T-helper 2 cell (primary cell): Measurements from ENCODE around the gene TMEM214.

Experiments
- DNase-seq, 5 experiments: peaks; one replicate each; pipeline versions ENCODE4 v3.0.0 to v3.0.0-alpha.2; 2012 to 2022

Gene TMEM214

DNA sequence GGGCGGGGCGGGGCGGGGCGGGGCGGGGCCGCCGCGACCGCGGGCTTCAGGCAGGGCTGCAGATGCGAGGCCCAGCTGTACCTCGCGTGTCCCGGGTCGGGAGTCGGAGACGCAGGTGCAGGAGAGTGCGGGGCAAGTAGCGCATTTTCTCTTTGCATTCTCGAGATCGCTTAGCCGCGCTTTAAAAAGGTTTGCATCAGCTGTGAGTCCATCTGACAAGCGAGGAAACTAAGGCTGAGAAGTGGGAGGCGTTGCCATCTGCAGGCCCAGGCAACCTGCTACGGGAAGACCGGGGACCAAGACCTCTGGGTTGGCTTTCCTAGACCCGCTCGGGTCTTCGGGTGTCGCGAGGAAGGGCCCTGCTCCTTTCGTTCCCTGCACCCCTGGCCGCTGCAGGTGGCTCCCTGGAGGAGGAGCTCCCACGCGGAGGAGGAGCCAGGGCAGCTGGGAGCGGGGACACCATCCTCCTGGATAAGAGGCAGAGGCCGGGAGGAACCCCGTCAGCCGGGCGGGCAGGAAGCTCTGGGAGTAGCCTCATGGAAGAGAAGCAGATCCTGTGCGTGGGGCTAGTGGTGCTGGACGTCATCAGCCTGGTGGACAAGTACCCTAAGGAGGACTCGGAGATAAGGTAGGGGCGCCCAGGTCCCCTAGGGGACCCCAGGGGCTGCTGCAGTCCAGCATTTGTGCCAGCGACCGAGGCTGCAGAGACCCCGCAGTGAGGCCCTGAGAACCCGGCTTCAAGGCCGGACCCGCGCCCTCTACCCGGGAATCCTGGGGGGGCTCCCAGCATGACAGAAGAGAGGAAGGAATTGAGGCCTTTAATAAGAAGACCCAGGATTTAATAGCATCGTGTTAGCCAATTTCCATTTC is 54.2 kb downstream of the TMEM214 start, which contains the start of gene KHK:
Gene KHK, plus strand, starts transcription at position 49 of the 870 bp plus-strand sequence. Its CDS starts 488 bp downstream, at position 537.
- no peak for DNase-seq

DNA sequence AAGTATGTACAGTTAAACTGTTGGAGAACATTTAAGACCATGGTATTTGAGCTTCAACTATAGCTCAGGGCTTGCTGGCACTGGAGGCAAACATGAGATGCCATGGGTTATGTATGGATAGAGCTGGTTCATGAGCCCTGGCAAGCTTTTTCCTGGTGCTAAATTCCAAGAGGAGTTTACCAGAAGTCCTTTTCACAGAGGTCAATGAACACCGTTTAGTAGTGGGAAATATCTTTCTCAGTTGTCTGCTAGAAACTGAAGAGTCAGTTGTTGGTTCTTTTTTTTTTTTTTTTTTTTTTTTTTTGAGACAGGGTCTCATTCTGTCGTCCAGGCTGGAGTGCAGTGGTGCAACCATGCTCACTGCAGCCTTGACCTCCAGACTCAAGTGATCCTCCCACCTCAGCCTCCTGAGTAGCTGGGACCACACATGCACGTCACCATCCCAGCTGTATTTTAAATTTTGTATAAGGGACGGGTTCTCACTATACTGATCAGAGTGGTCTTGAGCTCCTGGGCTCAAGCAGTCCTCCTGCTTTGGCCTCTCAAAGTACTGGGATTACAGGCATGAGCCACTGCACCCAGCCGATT is 55.2 kb downstream of the TMEM214 start:
- DNase-seq = no peak

DNA sequence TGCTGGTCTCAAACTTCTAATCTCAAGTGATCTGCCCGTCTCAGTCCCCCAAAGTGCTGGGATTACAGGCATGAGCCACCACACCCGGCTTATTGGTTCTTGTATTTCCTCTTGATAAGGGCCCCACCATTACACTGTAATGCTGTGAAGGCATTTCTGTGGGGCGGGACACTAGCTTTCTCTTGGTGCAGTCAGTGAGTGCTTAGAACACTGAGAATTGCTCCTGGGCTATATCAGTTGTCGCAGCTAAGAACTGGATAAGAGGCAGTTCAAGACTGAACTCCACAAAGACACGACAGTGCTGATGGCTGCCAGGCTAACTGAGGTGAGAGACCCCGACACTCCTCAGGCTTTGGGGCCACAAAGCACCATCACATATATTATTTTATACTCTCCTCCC is 55.9 kb downstream of the TMEM214 start:
- DNase-seq = no peak

DNA sequence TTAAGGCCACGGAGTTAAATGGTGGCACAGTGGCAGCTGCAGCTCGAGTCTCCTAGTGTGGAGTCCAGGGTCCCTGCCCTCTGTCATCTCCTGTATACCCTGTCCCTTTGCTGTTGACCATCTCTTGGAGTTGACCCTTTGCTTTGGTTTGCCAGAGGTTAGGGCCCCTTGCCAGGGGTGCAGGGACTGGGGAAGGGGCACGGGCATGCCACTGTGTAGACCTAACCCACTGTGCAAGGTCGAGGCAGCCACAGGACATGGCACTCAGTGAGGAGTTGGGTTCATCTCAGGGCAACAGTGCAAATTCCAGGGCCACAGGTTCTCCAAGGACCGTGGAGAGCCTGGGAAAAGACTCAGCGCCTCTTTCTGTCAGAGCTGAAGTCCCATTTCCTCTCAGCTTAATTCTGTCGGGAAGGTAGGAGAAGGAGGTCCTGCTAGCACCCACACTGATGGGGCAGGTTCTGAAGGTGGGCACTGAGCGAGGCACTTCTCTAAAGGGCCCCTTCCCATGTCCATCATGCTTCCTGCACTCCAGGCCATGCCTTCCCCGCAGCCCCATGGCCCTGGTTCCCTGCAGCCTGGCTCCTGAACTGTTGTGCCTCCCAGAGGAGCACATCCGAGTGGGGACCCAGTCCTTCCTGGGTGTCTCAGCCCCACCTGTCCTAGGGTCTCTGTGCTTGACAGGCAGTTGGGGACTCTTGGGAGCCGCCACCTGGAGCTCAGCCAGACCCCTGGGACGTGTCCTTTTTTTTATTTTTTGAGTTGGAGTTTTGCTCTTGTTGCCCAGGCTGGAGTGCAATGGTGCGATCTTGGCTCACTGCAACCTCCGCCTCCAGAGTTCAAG is 56.6 kb downstream of the TMEM214 start:
- DNase-seq = no peak
